GM21717 (cell line): ENCODE results near the gene TNFRSF13B.
"Not testable (repeated sequence)": the region's sequence is repeated elsewhere in the genome, so short reads cannot be mapped to it uniquely, and the experiment has no call there.

Source experiments
- ATAC-seq: cut with Tn5 transposase; IDR thresholded peaks from one replicate; pipeline ENCODE4 v1.9.1; 2021; ENCODE audit warnings: mild to moderate bottlenecking, moderate library complexity; ENCODE audit not compliant: unreplicated experiment

Gene TNFRSF13B

GRCh38 chr17:16971458-16972338 is at the start of gene TNFRSF13B:
Gene TNFRSF13B (minus strand): TSS chr17:16972118. CDS start chr17:16972075, 43 bp downstream.
- ATAC-seq, result peak; percentile 25

- no peak for ATAC-seq
These were observed 49.4 kb upstream of the TNFRSF13B start for GRCh38 chr17:17021194-17021863.

DNA sequence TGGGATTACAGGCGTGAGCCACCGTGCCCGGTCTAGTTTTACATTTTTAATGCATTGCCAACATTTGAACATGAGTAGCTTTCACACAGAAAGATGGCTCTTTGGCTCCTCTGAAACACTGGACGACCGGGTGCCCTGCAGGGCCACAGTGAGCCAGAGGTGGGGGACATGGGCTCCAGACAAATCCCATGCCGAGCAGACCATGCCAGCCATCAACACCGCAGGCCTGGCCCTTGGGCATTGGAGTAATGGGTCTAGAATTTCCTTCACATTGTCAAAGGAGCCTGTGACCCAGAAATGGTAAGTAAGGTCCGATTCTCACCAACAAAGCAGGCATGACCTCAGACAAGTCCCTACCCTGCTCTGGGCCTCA is 48.9 kb upstream of the TNFRSF13B start:
- ATAC-seq, result no peak

DNA sequence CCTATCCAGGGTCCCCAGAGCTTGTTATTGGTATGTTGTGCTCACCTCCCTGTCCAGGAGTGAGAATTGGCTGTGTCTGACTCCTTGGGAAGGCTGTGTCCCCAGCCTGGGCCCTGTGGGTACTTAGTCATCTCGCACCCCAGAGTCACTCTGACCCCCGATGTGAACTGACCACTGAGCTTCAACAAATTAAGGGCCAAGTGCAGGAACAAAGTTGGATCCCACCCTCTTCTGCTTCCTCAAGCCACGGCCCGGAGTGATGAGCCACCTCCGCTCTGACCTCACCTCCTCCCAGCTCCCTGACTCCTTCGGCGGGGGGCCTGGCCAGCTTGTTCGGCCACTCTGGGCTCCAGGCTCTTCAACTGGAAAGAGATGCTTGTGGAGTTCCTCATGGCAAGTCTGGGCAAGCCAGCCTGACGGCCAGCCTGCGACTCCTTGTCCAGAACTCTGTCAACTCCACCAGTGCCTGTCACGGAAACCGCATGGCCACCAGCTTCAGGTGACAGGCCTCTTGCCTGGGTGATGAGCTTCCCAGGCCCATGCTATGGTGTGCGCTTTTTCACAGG is 48.1 kb upstream of the TNFRSF13B start:
- no peak for ATAC-seq

DNA sequence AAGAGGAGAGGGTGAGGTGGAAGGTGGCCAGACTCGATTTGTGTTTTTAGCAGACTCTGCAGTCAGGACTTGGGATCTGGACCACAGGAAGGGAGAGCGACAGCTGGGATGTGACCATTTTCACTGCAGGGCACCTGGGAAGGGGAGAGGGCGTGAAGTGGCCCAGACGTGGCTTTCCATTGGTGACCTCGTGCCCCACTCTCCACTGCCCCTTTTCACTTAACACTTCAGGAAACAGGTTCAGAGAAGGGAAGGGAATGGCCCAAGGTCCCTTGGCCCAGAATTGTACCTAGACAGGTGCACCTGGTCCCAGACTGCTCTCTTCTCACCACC is 47.5 kb upstream of the TNFRSF13B start:
- no peak for ATAC-seq

- ATAC-seq, result no peak
These were observed 46.9 kb upstream of the TNFRSF13B start for GRCh38 chr17:17018612-17019429.

- ATAC-seq, result no peak
These were observed 46.1 kb upstream of the TNFRSF13B start for GRCh38 chr17:17018021-17018441.

- ATAC-seq, result no peak
These were observed 45.6 kb upstream of the TNFRSF13B start for GRCh38 chr17:17017343-17018014.

DNA sequence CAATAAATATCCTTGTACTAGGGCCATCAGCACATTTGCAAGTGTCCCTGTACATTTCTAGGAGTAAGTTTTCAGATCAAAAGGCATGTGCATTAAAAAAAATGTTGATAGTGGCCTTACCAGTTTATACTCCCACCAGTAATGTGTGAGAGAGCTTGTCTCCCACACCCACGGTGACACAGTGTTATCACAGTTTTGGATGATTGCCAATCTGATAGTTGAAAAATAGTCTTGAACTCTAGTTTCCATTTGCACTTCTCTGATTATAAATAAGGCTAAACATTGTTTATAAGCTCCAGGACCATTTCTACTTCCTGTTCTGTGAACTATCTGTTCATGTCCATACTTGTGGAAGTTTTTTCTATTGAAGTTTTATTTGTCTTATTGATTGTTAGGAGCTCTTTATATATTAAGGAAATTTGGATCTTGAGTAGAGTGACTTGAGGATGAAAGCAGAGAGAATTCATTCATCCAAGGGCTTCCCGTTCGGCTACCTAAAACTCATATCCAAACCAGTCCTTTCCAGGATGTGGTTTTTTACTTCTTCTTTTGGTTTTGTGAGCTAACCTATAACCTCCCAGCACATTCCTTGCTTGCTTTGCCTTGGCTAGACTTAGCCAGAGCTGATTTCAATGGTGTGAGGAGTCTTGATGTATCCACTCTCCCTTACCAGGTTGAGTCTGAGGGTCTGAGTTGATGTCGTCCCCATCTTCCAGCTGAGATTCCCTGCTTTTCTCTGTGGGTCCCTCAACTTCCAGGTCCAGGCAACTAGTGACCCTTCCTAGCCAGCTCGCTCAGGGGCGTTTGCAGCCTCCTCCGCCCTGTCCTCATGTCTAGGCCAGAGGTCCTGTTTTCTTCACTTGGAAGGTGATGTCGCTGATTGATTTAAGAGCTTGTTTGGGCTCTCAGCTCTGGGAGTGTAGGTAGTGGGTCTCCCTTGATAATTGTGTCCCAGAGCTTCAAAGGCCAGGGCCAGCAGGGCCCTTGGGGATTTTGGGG is 44.6 kb upstream of the TNFRSF13B start:
- not testable (repeated sequence) for ATAC-seq

- ATAC-seq, result no peak
These were observed 43.3 kb upstream of the TNFRSF13B start for GRCh38 chr17:17015230-17015629.

DNA sequence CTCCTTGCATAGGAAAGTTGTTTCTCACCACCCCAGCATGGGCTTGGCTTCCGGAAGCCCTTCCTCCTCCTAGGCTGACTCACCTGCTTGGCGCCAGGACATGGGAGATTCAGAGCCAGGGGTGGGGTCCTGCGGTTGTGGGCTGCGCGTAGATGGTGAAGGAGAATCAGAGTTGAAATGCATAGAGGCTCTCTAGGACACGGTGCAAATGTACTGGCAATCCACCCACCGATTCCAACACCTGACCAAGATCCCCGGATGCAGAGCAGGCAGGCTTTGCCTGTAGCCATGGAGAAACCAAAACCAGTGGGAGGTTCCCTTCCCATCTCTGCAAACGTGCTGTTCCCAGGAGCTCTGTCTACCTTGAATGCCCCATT is 42.8 kb upstream of the TNFRSF13B start:
- ATAC-seq, result not testable (repeated sequence)

DNA sequence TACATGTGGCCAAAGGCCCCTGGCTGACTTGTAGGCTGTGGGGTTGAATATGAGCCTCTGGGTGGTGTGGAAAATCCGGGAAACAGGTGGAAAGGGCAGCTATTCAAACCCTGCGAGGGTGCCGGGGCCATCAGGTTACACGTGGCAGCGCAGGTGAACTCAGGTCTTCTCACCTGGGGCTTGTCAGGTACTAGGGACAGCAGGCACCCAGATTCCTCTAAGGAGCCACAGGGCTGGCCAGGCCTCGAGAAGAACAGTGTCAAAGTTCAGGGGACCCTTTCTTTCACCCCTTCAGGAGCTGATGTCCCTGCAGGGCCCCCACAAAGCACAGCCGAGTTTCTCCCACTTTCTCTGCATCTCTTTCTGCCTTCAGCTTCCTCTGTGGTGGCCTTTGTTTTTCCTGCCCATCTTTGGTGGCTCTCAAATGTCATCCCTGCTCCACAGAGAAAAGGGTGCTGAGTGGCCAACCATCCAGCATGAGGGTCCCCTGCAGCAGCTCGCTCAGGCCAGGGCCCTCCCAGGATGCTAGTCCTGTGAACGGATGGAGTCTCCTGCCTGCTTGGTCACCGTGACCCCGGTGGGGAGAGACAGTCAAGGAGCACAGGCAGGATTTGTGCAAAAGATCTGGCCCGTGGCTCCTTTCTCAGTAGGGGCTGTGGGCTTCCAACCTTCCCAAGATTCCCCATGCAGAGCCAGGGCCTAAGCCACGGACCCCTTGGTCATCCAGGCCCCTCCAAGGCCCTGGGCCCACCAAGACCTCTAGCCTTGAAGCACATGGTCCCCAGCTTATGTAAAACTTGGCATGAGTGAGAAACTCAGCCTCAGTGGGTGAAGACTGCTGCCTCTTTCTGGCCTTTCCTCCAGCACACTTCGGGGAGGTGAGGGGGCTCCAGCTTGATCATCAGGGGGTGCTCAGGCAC is 42.2 kb upstream of the TNFRSF13B start:
- not testable (repeated sequence) for ATAC-seq

GRCh38 chr17:17011043-17011907 is 39.4 kb upstream of the TNFRSF13B start:
- ATAC-seq, result not testable (repeated sequence)

- ATAC-seq, result not testable (repeated sequence)
These were observed 38.7 kb upstream of the TNFRSF13B start for GRCh38 chr17:17010545-17011034.

GRCh38 chr17:17009972-17010371 is 38.1 kb upstream of the TNFRSF13B start:
- not testable (repeated sequence) for ATAC-seq

DNA sequence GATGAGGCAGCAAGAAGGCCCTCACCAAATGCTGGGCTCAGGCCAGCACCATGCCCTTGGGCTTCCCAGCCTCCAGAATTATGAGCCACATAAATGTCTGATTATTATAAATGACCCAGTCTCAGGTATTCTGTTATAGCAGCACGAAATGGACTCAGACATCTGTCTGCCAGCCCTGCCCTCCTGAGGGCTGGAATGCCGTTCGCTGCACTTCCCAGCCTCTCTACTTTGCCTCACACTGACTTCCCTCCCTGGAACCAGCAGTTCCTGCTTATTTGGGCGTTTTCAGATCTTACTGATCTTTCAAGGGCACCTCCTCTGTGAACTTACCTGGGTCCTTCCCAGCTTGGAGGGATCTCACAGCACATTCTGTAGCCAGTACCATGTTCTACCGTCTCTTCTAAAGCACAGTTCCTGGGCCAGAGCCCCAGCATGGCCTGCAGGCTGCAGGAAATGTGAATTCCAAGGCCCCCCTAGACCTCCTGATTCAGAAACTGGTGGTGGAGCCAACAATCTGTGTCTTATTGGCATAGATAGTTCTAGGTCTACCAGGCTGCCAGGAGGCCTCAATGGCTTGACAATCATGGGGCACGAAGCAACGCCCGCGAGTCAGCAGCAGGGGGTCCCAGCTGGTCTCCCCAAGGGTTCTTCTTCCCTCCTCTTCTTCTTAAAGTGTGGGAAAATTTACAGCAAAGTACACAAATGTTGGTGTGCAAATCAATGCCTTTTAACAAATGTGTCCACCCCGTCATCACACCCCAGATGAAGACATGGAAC is 36.9 kb upstream of the TNFRSF13B start:
- not testable (repeated sequence) for ATAC-seq
